GM21576 (cell line): ENCODE measurements around the gene NPIPA5.
"Not testable (repeated sequence)": the region's sequence is repeated elsewhere in the genome, so short reads cannot be mapped to it uniquely, and the experiment has no call there.

Source experiments
- ATAC-seq: cut with Tn5 transposase; IDR thresholded peaks from one replicate; pipeline ENCODE4 v1.9.1; 2021; ENCODE audit warnings: mild to moderate bottlenecking, moderate library complexity; ENCODE audit not compliant: unreplicated experiment

Gene NPIPA5

GRCh38 chr16:15393025-15393424 lies 14.9 kb upstream of the NPIPA5 start:
- not testable (repeated sequence) for ATAC-seq

- ATAC-seq = not testable (repeated sequence)
Measured at GRCh38 chr16:15389916-15390315, 11.8 kb upstream of the NPIPA5 start.

- ATAC-seq = not testable (repeated sequence)
Measured at GRCh38 chr16:15388060-15388459, 10.0 kb upstream of the NPIPA5 start.

GRCh38 chr16:15382810-15383209 lies 4.7 kb upstream of the NPIPA5 start:
- ATAC-seq = not testable (repeated sequence)

GRCh38 chr16:15357495-15357894 lies 20.6 kb downstream of the NPIPA5 start:
- not testable (repeated sequence) for ATAC-seq

- ATAC-seq = not testable (repeated sequence)
Measured at GRCh38 chr16:15354846-15355245, 23.2 kb downstream of the NPIPA5 start.

GRCh38 chr16:15352852-15353251 lies 25.2 kb downstream of the NPIPA5 start:
- ATAC-seq = not testable (repeated sequence)

- ATAC-seq = not testable (repeated sequence)
Measured at GRCh38 chr16:15351745-15352144, 26.3 kb downstream of the NPIPA5 start.

GRCh38 chr16:15351251-15351650 lies 26.8 kb downstream of the NPIPA5 start:
- ATAC-seq = not testable (repeated sequence)

GRCh38 chr16:15348721-15349120 lies 29.4 kb downstream of the NPIPA5 start:
- ATAC-seq = not testable (repeated sequence)

- not testable (repeated sequence) for ATAC-seq
Measured at GRCh38 chr16:15342337-15342736, 35.8 kb downstream of the NPIPA5 start.

- ATAC-seq = not testable (repeated sequence)
Measured at GRCh38 chr16:15338986-15339385, 39.1 kb downstream of the NPIPA5 start.

- not testable (repeated sequence) for ATAC-seq
Measured at GRCh38 chr16:15337974-15338605, 40.0 kb downstream of the NPIPA5 start.

GRCh38 chr16:15335609-15336008 lies 42.5 kb downstream of the NPIPA5 start:
- ATAC-seq = not testable (repeated sequence)

GRCh38 chr16:15333969-15334368 lies 44.1 kb downstream of the NPIPA5 start:
- ATAC-seq = not testable (repeated sequence)

- not testable (repeated sequence) for ATAC-seq
Measured at GRCh38 chr16:15330978-15331377, 47.1 kb downstream of the NPIPA5 start.

GRCh38 chr16:15324954-15325353 lies 53.1 kb downstream of the NPIPA5 start:
- ATAC-seq = not testable (repeated sequence)

GRCh38 chr16:15323373-15323772 lies 54.7 kb downstream of the NPIPA5 start:
- not testable (repeated sequence) for ATAC-seq

- ATAC-seq = not testable (repeated sequence)
Measured at GRCh38 chr16:15321221-15321620, 56.9 kb downstream of the NPIPA5 start.

GRCh38 chr16:15314562-15314961 lies 63.5 kb downstream of the NPIPA5 start:
- ATAC-seq = not testable (repeated sequence)
